H4 (cell line): ENCODE data around the gene LMLN. TPM values are rescaled to one million over a fixed set of nuclear protein-coding genes. Genes with fewer than 3 reads are reported as not detected.
A peak's percentile ranks its signal among the peaks of the same experiment; 100 is the strongest.
"Not testable (repeated sequence)": the region's sequence is repeated elsewhere in the genome, so short reads cannot be mapped to it uniquely, and the experiment has no call there.

Experiments used
- DNase-seq: peaks from one replicate; pipeline ENCODE4 v3.0.0-alpha.2; 2015; ENCODE audit warnings: low spot score
- total RNA-seq: library from RNA; depleted of rRNA; stranded (reverse); fragments of >200 nt; shearing (Covaris generic); gene quantifications from 2 replicates; pipeline ENCODE4 v1.2.3, GENCODE V29; 2014; rRNA removed

Gene LMLN
- total RNA-seq, 1 experiment from 2014 or later = 5.5 TPM

GRCh38 chr3:198079771-198080520, 119.9 kb downstream of the LMLN start:
- no peak for DNase-seq

DNA sequence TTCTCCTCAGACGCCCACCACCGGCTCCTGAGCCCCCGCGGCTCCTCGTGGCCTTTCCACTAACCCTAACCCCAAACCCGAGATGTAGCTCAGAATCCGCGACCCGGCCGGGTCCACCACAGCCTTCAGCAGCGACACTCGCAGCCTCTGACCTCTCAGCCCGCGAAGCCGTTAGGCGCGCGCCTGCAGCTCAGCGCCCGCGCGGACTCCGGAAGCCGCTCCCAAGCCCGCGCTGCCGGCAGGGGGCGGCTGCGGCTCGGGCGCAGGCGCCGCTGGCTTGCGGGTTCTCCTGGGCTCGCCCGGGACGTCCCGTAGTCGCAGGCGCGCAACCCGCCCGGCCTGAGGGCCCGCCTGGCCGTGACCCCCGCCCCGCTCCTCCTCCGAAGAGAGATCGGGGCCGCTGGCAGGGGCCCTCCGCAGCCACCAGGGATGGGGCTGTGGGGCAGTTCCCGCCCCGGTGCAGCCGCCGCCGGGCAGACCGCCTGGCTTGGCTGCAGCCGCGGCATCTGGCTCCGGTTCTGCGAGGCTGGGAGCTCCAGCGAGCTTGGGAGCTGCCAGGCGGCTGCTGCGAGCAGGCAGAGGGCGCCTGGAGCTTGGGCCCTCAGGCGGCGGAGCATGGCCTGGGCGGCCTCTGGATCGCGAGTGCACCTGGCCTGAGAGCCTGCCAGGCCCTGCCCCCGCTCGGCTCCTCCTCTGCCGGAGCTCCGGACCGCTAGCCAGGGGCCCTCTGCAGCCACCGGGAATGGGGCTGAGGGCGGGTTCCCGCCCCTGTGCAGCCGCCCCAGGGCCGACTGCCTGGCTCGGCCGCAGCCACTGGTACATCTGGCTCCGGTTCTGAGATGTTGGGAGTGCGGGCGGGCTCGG, 120.7 kb downstream of the LMLN start:
- peak; percentile 44 for DNase-seq

DNA sequence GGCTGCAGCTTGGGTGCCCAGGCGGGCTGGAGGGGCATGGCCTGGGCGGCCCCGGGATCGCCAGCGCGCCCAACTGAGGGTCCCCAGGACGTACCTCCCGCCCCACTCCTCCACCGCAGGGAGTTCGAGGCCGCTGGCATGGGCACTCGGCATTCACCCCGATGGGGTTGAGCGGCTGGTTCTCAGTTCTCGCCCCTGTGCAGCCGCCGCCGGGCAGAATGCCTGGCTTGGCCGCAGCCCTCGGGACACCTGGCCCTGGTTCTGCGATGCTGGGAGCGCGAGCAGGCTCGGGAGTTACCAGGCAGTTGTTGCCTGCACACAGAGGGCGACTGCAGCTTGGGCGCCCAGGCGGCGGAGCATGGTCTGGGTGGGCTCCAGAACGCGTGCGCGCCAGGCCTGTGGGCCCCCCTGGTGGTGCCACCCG, 121.4 kb downstream of the LMLN start:
- no peak for DNase-seq

GRCh38 chr3:198082226-198082625, 122.2 kb downstream of the LMLN start:
- DNase-seq = not testable (repeated sequence)

- DNase-seq = no peak
Measured at GRCh38 chr3:198088421-198088955, 128.5 kb downstream of the LMLN start.

DNA sequence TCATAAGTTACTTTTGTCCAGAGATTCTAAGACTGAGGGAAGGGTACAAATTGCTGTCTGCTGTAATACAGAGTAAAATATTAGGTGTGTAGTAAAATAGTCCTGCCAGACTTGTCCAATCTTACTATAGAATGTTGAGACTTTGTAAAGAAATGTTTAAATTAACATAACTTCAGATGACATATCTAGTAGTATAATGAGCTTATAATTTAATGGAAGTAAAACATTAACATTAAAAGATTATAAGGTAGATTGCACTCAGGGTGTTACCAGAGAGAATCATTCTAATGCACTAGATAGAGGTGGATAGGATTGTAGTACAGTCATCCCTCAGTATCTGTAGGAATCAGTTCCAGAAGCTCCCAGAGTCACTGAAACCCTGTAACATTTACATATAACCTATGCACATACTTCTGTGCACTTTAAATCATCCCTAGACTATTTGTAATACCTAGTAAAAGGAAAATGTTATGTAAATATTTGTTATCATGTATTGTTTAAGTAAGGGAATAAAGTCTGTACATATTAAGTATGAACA, 130.8 kb downstream of the LMLN start:
- DNase-seq = no peak

- DNase-seq = no peak
Measured at GRCh38 chr3:198092276-198092675, 132.3 kb downstream of the LMLN start.

GRCh38 chr3:198093112-198093679, 133.2 kb downstream of the LMLN start:
- DNase-seq = no peak

Other genes with a start within 250 kb of the LMLN start
- gene RUBCN, start 223.3 kb upstream of the LMLN start, total RNA-seq = 6.3 and 7.5 TPM in 2 replicates
- 35.9 and 53.1 TPM in 2 replicates for gene FYTTD1, start 210.3 kb upstream of the LMLN start, total RNA-seq
- 15.9 and 21.9 TPM in 2 replicates for gene LRCH3, start 169.0 kb upstream of the LMLN start, total RNA-seq
- gene RPL35A, start 10.0 kb upstream of the LMLN start, total RNA-seq = 1,457 and 1,516 TPM in 2 replicates